Kidney epithelial cell (primary cell): ENCODE measurements around the gene SCYL1. TPM values are rescaled to one million over a fixed set of nuclear protein-coding genes. Genes with fewer than 3 reads are reported as not detected.

Experiments
- DNase-seq: peaks from one replicate; pipeline ENCODE4 v3.0.0-alpha.2; 2010; ENCODE audit warnings: low read depth
- H3K27me3 ChIP-seq: 2 replicates; pipeline ENCODE4 v1.6.0; 2011; ENCODE audit warnings: low read length; ENCODE audit not compliant: control insufficient read depth, insufficient read depth
- H3K36me3 ChIP-seq: 2 replicates; pipeline ENCODE4 v1.5.1; 2011; ENCODE audit warnings: low read length; ENCODE audit not compliant: control insufficient read depth, insufficient read depth
- H3K4me3 ChIP-seq: 2 replicates; pipeline ENCODE4 v1.5.1; 2011; ENCODE audit warnings: low read depth, mild to moderate bottlenecking, control low read depth, low read length
- total RNA-seq: library from RNA; depleted of rRNA; stranded (reverse); fragments of >200 nt; gene quantifications from 2 replicates; pipeline ENCODE4 v1.2.3, GENCODE V29; 2015
- TF ChIP-seq, protein P1 (sequence below): IDR thresholded peaks from 2 replicates; pipeline ENCODE4 v1.5.1; 2011; ENCODE audit warnings: mild to moderate bottlenecking, moderate library complexity, low read length, control low read depth, inconsistent platforms; ENCODE audit not compliant: insufficient read depth, poor library complexity, severe bottlenecking

The SCYL1 gene
- total RNA-seq, 1 donor from 2014 or later, result 121 TPM

DNA sequence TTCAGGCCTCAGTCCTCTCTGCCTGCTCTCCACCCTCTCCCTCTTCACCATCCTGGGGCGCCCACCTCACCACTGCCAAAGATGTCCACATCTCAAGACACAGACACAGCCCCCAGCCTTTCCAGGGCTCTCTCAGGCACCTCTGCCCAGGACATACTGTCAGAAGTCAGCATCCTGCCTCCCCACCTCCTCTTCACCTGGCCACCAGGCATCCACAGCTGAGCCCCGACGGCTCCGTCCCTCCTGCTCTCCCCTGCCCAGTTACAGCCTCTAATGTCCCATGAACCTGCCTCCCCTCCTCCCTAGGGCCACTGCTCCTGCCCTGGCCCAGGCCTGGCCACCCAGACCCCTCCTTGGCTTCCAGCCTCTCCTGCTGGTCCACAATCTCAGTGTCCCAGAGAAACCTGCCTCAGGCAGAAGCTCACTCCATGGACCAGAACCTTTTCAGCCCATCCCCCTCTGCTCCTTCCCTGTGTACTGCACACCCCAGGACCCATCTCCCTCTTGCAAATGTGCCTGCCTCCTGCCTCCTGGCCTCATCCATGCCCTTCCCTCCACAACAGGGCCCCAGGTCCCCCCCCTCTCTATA lies 30.1 kb downstream of the SCYL1 start:
- TF ChIP-seq, protein P1, sequence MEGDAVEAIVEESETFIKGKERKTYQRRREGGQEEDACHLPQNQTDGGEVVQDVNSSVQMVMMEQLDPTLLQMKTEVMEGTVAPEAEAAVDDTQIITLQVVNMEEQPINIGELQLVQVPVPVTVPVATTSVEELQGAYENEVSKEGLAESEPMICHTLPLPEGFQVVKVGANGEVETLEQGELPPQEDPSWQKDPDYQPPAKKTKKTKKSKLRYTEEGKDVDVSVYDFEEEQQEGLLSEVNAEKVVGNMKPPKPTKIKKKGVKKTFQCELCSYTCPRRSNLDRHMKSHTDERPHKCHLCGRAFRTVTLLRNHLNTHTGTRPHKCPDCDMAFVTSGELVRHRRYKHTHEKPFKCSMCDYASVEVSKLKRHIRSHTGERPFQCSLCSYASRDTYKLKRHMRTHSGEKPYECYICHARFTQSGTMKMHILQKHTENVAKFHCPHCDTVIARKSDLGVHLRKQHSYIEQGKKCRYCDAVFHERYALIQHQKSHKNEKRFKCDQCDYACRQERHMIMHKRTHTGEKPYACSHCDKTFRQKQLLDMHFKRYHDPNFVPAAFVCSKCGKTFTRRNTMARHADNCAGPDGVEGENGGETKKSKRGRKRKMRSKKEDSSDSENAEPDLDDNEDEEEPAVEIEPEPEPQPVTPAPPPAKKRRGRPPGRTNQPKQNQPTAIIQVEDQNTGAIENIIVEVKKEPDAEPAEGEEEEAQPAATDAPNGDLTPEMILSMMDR, result no peak
- no peaks in the 10 kb centered on the region for H3K27me3 ChIP-seq
- no peak for DNase-seq
- H3K36me3 ChIP-seq, result peaks cover 7% of the 10 kb centered on the region
- no peak overlapping the region for H3K4me3 ChIP-seq

DNA sequence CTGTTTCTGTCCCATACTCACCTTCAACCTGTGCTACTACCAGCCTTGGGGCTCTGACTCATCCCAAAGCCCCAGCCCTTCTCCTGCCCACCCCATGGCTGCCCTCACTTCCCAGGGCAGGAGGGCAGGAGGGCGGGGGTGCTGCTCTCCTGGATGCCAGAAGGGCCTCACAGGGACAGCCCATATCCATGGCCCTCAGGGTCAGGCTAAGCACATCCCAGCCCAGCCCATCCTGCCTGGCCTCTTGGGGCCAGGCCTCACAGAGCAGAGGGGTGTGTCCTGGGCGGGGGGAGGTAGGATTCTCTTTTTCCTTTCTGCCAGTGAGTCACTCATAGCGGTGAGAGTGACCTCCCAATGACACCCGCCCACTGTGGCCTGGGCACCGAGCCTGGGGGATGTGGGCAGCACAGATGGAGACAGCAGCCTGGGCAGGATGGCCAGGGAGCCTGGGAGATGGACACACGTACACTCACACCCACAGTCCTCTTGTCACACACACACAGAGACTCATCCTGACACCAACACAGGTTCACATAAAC lies 30.9 kb downstream of the SCYL1 start:
- Histone ChIP-seq H3K36me3 (peaks cover 7% of the 10 kb centered on the region), H3K27me3 (no peaks in the 10 kb centered on the region), H3K4me3 (no peak overlapping the region)
- TF ChIP-seq, protein P1, result no peak
- no peak for DNase-seq

DNA sequence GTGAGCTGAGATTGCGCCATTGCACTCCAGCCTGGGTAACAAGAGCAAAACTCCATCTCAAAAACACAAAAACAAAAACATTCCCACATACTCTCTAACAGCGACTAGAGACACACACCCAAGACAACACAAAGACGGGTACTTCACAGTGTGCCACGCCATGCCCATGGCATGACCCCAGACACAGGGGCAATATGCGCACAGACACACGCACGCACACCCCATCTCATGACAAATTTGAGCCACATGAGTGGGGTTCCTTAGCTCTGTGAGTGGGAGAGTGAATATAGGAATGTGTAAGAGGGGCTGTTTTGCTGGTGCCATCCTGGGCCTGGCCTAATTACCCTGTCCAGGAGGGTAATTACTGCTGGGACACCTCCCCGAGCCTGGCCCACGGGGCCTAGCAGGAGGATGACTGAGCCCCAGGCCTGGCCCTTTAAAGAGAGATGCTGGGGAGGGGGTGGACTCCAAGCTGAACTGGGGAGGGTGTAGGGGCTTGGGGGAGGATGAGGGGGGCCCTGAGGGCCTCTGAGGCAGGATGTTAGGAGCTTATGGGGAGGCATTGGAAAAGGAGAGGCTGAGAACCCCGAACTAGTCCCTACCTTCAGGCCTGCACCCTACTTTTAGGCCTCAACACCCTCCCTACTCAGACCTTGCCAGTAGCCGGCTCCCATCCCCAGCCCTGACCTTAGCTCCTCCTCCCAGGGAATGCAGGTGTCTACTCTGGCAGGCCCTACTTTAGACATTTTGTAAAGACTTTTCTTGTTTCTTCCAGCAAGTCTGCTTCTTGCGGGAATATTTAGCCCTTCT lies 31.8 kb downstream of the SCYL1 start:
- DNase-seq, result no peak
- Histone ChIP-seq H3K36me3 (peaks cover 4% of the 10 kb centered on the region), H3K27me3 (no peaks in the 10 kb centered on the region), H3K4me3 (peak overlapping the region; percentile 54)
- TF ChIP-seq, protein P1, result no peak

DNA sequence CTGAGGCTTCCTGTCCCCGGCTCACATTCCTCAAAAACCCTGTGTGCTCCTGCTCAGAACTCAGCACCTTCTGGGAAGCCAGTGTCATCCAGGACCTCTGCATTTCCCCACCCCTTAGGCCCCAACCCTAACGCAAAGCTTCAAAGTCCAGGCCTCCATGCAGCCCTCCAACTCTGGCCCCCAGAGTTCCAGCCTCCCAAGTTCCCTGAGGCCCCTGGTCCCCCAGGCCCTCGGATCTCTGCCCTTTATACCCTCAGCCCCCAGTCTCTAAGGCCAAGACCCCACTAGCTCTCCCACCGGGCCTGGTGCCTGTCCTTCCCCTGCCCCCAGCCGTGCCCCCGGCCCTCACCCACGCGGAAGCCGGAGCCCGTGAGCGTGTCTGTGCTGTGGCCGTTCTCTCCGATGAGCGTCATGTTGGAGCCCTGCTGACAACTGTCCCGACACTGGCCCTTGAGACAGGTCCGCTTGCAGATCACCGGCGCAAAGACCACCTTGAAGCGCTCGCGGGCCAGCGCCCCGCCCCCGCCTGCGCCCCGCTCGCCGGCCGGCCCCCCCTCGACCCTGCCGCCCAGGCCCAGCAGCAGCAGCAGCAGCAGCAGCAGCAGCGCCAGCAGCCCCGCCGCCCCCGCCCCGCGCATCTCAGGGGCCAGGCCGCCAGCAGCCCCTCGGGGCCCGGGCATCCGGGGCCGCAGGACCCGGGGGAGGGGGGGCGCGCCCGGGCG lies 32.6 kb downstream of the SCYL1 start:
- DNase-seq, result no peak
- TF ChIP-seq, protein P1, result no peak

DNA sequence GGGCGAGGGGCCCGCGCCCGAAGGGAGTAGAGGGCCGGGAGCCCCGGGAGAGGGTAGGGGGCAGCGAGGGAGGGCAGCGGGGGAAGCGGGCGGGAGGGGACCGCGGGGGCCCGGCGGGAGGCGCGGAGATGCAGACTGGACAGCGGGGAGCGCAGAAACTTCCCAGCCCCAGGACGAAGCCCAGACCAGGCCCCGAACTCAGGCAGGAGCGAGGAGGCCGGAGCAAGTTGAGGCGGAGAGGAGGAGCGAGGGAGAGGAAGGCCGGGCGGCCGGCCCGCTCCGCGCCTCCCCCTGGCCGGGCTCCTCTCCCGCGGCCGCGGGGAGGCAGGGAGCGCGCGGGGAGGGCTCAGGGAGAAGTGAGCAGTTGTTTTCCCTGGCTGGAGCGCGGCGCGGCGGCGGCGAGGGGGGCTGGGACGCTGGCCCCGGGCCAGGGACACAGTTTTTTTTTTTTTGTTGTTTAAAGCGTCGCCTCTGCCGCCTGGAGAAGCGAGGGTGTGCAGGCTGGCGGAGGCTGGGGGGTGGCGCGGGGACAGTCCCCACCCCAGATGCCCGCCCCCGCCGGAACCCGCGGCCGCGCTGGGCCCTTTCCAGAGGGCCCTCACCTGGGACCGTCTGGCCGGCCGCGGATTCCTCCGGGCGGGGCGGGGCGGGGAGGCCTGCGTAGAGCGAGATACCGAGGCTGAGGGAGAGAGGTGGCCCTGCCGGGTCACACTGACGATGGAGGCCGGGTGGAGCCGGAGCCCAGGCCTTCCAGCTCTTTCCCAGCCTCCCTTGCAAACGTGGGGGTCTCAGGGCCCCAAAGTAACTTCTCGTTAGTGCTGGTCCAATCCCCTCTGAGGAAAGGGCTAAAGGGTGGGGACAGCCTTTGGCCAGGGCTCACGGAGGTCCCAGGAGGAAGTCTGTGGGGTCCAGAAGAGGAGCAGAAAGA lies 33.4 kb downstream of the SCYL1 start, which contains the start of gene LTBP3:
Gene LTBP3 (minus strand): TSS at position 358 of the 928 bp plus-strand sequence. CDS start 400 bp downstream, outside the sequence.
- no peaks in the 10 kb centered on the region for H3K27me3 ChIP-seq
- peak within 1 kb of the TSS; percentile 54 for H3K4me3 ChIP-seq
- no peaks in the 10 kb centered on the region for H3K36me3 ChIP-seq
- no peak for DNase-seq
- TF ChIP-seq, protein P1, result no peak

More for the DNA sequence above, 32.6 kb downstream of the SCYL1 start:
- Histone ChIP-seq H3K4me3 (peak overlapping the region; percentile 54), H3K27me3 (no peaks in the 10 kb centered on the region), H3K36me3 (no peaks in the 10 kb centered on the region)
